IMR-90 (cell line): ENCODE results near the gene ROBO1. TPM values are rescaled to one million over a fixed set of nuclear protein-coding genes. Genes with fewer than 3 reads are reported as not detected.
A peak's percentile ranks its signal among the peaks of the same experiment; 100 is the strongest.

Experiments used
- ATAC-seq: fragments of 200-7000 bp; cut with Tn5 transposase; 2 replicates; pipeline ENCODE4 v1.9.1; 2020; ENCODE audit warnings: low read depth, mild to moderate bottlenecking, moderate library complexity
- BruUV-seq: library from RNA; stranded (reverse); fragments of 400-500 nt; replicated peaks from 2 replicates; lab custom pipeline; 2021; lab: Mats Ljungman, UMichigan
- CTCF ChIA-PET: fragments of 300-600 bp; formaldehyde crosslinking; extraction: SDS; loops from one replicate; lab custom pipeline; 2021; ENCODE audit warnings: antibody characterized with exemption; lab: Yijun Ruan, JAX
- POLR2A ChIA-PET: fragments of 300-600 bp; sonication (Branson Sonifier 250); formaldehyde crosslinking; loops from one replicate; lab custom pipeline; 2022; ENCODE audit warnings: antibody characterized with exemption; ENCODE audit not compliant: unreplicated experiment; lab: Charles Lee
- DNase-seq: peaks from one replicate; pipeline ENCODE4 v3.0.0; 2013
- H2AFZ ChIP-seq: replicated peaks from 2 replicates; pipeline ENCODE3; 2013; ENCODE audit warnings: low read length, mild to moderate bottlenecking; ENCODE audit not compliant: poor library complexity
- H2AK5ac ChIP-seq: 2 replicates; pipeline ENCODE4 v1.6.1; 2013; ENCODE audit warnings: low read depth, low read length, inconsistent platforms
- H2AK9ac ChIP-seq: replicated peaks from 2 replicates; pipeline ENCODE3; 2013; ENCODE audit warnings: mild to moderate bottlenecking, low read depth, low read length, moderate library complexity; ENCODE audit not compliant: poor library complexity
- H2BK120ac ChIP-seq: 2 replicates; pipeline ENCODE4 v1.6.1; 2013; ENCODE audit warnings: low read depth, low read length, inconsistent platforms
- H2BK15ac ChIP-seq: 3 replicates; pipeline ENCODE4 v1.6.1; 2013; ENCODE audit warnings: low read depth, low read length, inconsistent platforms
- H2BK20ac ChIP-seq: 2 replicates; pipeline ENCODE4 v1.6.1; 2013; ENCODE audit warnings: low read depth, mild to moderate bottlenecking, inconsistent platforms, low read length, moderate library complexity
- H2BK5ac ChIP-seq: 2 replicates; pipeline ENCODE4 v1.6.1; 2013; ENCODE audit warnings: mild to moderate bottlenecking, low read depth, low read length, inconsistent platforms; ENCODE audit not compliant: poor library complexity, severe bottlenecking
- H3K14ac ChIP-seq: replicated peaks from 2 replicates; pipeline ENCODE4 v1.6.1; 2013; ENCODE audit warnings: low read depth, low read length, inconsistent platforms
- H3K18ac ChIP-seq: 2 replicates; pipeline ENCODE4 v1.6.1; 2013; ENCODE audit warnings: low read depth, low read length, control low read depth
- H3K23ac ChIP-seq: 2 replicates; pipeline ENCODE4 v1.6.1; 2013; ENCODE audit warnings: low read depth, low read length, inconsistent platforms
- H3K27ac ChIP-seq: 2 replicates; pipeline ENCODE4 v1.5.1; 2013; ENCODE audit warnings: mild to moderate bottlenecking, control low read depth, low read length; ENCODE audit not compliant: insufficient read depth
- H3K27me3 ChIP-seq: 2 replicates; pipeline ENCODE4 v1.6.1; 2013; ENCODE audit warnings: low read length; ENCODE audit not compliant: control insufficient read depth, insufficient read depth
- H3K36me3 ChIP-seq: 2 replicates; pipeline ENCODE4 v1.6.1; 2013; ENCODE audit warnings: low read length, mixed read lengths; ENCODE audit not compliant: control insufficient read depth, insufficient read depth
- H3K4ac ChIP-seq: 2 replicates; pipeline ENCODE4 v1.6.1; 2013; ENCODE audit warnings: low read depth, low read length, inconsistent platforms
- H3K4me1 ChIP-seq: 2 replicates; pipeline ENCODE4 v1.6.1; 2013; ENCODE audit warnings: low read length, mixed read lengths; ENCODE audit not compliant: control insufficient read depth, insufficient read depth
- H3K4me2 ChIP-seq: 2 replicates; pipeline ENCODE4 v1.6.1; 2013; ENCODE audit warnings: low read depth, mild to moderate bottlenecking, control low read depth, low read length, moderate library complexity
- H3K4me3 ChIP-seq: 2 replicates; pipeline ENCODE4 v1.5.1; 2013; ENCODE audit warnings: low read depth, mild to moderate bottlenecking, control low read depth, low read length, moderate library complexity; ENCODE audit not compliant: insufficient read depth
- H3K56ac ChIP-seq: 2 replicates; pipeline ENCODE4 v1.6.1; 2013; ENCODE audit warnings: low read length, inconsistent platforms; ENCODE audit not compliant: insufficient read depth; ENCODE audit errors: extremely low read depth
- H3K79me1 ChIP-seq, 2 experiments: 2 replicates each; pipeline ENCODE4 v1.6.1; 2013; ENCODE audit warnings: low read length in 2 of 2, inconsistent platforms in 1 of 2, low read depth in 1 of 2
- H3K9ac ChIP-seq: 2 replicates; pipeline ENCODE4 v1.6.1; 2013; ENCODE audit warnings: low read depth, low read length, control low read depth
- H3K9me1 ChIP-seq: 2 replicates; pipeline ENCODE4 v1.6.1; 2013; ENCODE audit warnings: low read length, inconsistent platforms; ENCODE audit not compliant: insufficient read depth
- H3K9me3 ChIP-seq: 2 replicates; pipeline ENCODE4 v1.6.1; 2013; ENCODE audit warnings: low read length; ENCODE audit not compliant: control insufficient read depth, insufficient read depth
- H4K20me1 ChIP-seq: 2 replicates; pipeline ENCODE4 v1.6.1; 2013; ENCODE audit warnings: low read length, inconsistent platforms; ENCODE audit not compliant: insufficient read depth
- H4K5ac ChIP-seq: 2 replicates; pipeline ENCODE4 v1.6.1; 2013; ENCODE audit warnings: mild to moderate bottlenecking, low read depth, low read length, control low read depth
- H4K8ac ChIP-seq, 2 experiments: 2 replicates each; pipeline ENCODE4 v1.6.1; 2013; ENCODE audit warnings: low read depth in 2 of 2, low read length in 2 of 2, control low read depth in 1 of 2, inconsistent platforms in 1 of 2
- H4K91ac ChIP-seq: 2 replicates; pipeline ENCODE4 v1.6.1; 2013; ENCODE audit warnings: low read depth, low read length, inconsistent platforms; ENCODE audit not compliant: insufficient read depth
- BHLHE40 ChIP-seq: fragments of 150-350 bp; IDR thresholded peaks from 2 replicates; pipeline ENCODE4 v1.6.1; 2016; ENCODE audit warnings: mild to moderate bottlenecking, low read depth, low read length
- MAZ ChIP-seq: IDR thresholded peaks from 2 replicates; pipeline ENCODE4 v1.6.1; 2012; ENCODE audit warnings: low read depth, mild to moderate bottlenecking, low read length, improper control_type of control experiment, moderate library complexity, borderline replicate concordance
- WGBS, 2 experiments: methylation state at CpG; one replicate each; pipeline versions ENCODE4 v1.1.5 to v1.1.7; 2013; ENCODE audit warnings: missing lambda C conversion rate in 2 of 2; ENCODE audit not compliant: insufficient read length in 1 of 2; ENCODE audit errors: extremely low coverage in 2 of 2; 5-methylcytosine and 5-hydroxymethylcytosine counted together
- dilution Hi-C: fragments of 300-500 bp; cut with HindIII; formaldehyde crosslinking; loops from one replicate; pipeline ENCODE4 v1.14.3; 2018; ENCODE audit warnings: low sequenced_read_pairs; ENCODE audit not compliant: unreplicated experiment
- in situ Hi-C: fragments of 300-500 bp; cut with MboI; formaldehyde crosslinking; loops from 3 replicates; pipeline ENCODE4 v1.14.3; 2019; ENCODE audit warnings: low sequenced_read_pairs, inconsistent platforms, mixed read lengths
- intact Hi-C: fragments of 100-400 bp; cut with micrococcal nuclease; formaldehyde crosslinking; loops from 2 replicates; pipeline ENCODE4 v1.10.0; 2022
- polyA plus RNA-seq, 3 experiments: library from polyadenylated mRNA; depleted of rRNA; stranded (reverse); fragments of >200 nt; gene quantifications; 2 replicates each; pipeline ENCODE4 v1.2.3, GENCODE V29; 2012; ENCODE audit warnings: low replicate concordance in 1 of 3
- total RNA-seq: library from RNA; depleted of rRNA; stranded (reverse); fragments of >200 nt; gene quantifications from 2 replicates; pipeline ENCODE4 v1.2.3, GENCODE V29; 2012

Gene ROBO1
- total and polyA plus RNA-seq, 2 of the 4 experiments (the other 2 are of a cell fraction) = 24.1 to 53.9 TPM

- Histone ChIP-seq H2AK5ac (no peak overlapping the region), H4K5ac (no peak overlapping the region), H3K9ac (no peak overlapping the region), H3K4ac (no peak overlapping the region), H3K18ac (no peak overlapping the region), H3K14ac (no peak overlapping the region), H3K4me1 (no peaks in the 10 kb centered on the region), H4K91ac (no peak overlapping the region), H3K4me3 (no peak overlapping the region), H3K27me3 (peaks cover 1% of the 10 kb centered on the region; the same call in 1 of the 2 replicates), H3K9me1 (no peaks in the 10 kb centered on the region), H3K36me3 (no peaks in the 10 kb centered on the region), H3K4me2 (no peak overlapping the region), H2BK20ac (no peak overlapping the region), H3K27ac (no peak overlapping the region), H3K79me1 (no peaks in the 10 kb centered on the region), H2BK120ac (no peak overlapping the region), H3K23ac (no peak overlapping the region), H4K20me1 (no peaks in the 10 kb centered on the region), H2BK15ac (no peak overlapping the region), H2AK9ac (no peak overlapping the region), H3K56ac (no peak overlapping the region), H4K8ac (no peak overlapping the region), H2AFZ (no peak overlapping the region), H2BK5ac (no peak overlapping the region), H3K9me3 (no peaks in the 10 kb centered on the region)
- no peak for TF ChIP-seq BHLHE40
- no peak for TF ChIP-seq MAZ
- BruUV-seq = no TSS peak
- intact Hi-C loops = no loop called here
- in situ Hi-C loops = no loop called here
- no peak for DNase-seq
- dilution Hi-C loops = no loop called here
- no CpG with 5 or more reads among the region's 1 CpG for WGBS, 2 experiments
- peak; percentile 78 for ATAC-seq
- CTCF ChIA-PET = no interaction called here
- POLR2A ChIA-PET = no interaction called here
Measured at GRCh38 chr3:78589778-78590177, 1178.0 kb downstream of the ROBO1 start.
